Right lobe of liver (tissue), 4 donors: Measurements from ENCODE around the gene PDSS2.

ENCODE experiments used
- CTCF ChIP-seq, 4 donors: fragments of 200-600 bp in 3 of 4; fragments of 450-650 bp in 1 of 4; IDR thresholded peaks; one replicate each; pipeline versions ENCODE4 v1.5.1 to v1.8.0; 2016 to 2022; ENCODE audit warnings: antibody characterized with exemption in 4 of 4, mild to moderate bottlenecking in 2 of 4
- POLR2A ChIP-seq: fragments of 450-650 bp; IDR thresholded peaks from one replicate; pipeline ENCODE4 v1.6.1; 2017; ENCODE audit warnings: antibody characterized with exemption, mild to moderate bottlenecking
- donor health status: DM: no; HTN: no; CAD: no.
- donor health status: DM: no; HTN: no; CAD: no.
- donor health status: DM: no; HTN: yes; CAD: no.

- TF ChIP-seq CTCF (IDR thresholded peaks at IDR 0.05) = no peak
- TF ChIP-seq POLR2A = no peak
Measured at GRCh38 chr6:107314531-107314939, 144.8 kb downstream of the PDSS2 start.
